HG03521 (cell line): ENCODE data around the gene HLCS.

Experiments used
- ATAC-seq: cut with Tn5 transposase; IDR thresholded peaks from one replicate; pipeline ENCODE4 v1.9.1; 2021; ENCODE audit warnings: mild to moderate bottlenecking, moderate library complexity; ENCODE audit not compliant: unreplicated experiment

The HLCS gene

DNA sequence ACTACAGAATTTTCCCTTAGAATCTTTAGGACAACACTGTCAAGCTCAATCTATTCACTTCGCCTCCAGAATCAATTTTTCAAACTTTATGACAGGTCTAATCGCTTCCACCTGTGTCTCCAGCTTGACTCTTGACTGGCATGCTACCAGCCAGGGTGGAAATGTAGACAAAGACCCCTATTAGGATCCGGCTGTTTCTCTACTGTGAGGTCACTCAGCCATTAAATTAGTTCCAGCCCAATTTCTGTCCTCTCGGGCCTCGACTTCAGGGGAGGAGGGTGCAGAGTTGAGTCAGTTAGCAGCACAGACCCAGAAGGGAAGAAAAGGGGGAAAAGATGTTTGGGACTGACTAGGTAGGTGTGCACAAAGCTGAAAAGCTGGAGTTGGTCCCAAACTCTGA, 78.5 kb downstream of the HLCS start:
- ATAC-seq = no peak

DNA sequence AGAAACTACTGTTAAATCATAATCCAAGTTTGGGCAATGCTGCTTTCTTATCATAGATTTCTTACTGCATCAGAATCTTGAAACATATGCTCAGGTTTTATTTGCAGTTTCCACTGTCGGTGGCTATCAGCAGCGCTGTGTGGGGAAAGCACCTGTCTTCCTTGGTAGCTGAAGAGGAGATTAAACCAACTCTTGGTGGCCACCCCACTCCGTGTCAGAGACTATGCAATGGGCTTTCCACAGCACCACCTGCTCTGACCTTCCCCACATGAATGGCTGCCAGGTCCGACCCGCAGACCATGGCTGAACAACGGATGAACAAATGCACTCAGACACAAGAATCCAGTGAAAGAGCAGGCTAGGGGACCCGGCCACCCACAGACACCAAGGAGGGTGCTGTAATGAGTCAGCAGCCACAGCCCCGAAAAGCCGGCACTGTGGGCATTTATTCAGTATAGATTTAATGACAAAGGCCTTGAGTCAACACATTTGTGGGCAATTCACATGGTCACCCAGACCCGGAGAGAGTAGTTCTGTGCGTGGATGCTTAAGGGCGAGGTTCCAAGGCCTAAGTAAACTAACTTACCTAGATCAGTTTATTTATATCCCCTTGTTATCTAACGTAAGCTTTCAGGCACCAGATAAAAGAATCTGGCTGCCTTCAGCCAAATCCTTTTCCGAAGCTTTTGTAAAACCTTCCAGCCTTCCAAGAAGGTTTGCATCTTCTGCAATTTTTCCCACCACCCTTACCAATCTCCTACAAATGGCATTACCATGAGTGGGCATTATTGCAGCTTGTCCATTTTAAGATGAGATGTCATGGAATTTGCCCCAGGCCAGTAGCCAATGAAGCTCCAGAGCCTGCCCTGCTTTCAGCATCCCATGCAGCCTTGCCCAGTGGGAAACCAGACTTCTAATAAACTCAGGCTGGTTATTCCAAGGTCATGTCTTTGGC, 82.7 kb downstream of the HLCS start:
- ATAC-seq = no peak

DNA sequence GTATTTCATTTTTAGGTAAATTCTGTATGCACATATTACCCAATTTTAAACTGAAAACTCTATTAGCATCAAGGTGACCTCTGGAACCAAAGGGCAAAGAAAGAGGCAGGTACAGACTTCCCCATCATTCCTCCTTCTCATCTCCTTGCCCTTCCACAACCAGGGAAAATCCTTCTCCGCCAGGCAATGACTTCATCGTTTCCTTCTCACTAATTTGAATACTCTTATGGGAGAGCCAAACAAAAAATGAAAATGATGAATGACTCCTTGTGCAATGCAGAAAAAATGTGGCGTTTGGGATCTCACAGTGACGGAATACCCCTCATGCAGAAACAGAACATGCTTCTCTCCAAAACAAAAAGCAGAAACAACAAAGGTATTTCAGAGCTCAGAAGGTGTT, 83.7 kb downstream of the HLCS start:
- no peak for ATAC-seq

DNA sequence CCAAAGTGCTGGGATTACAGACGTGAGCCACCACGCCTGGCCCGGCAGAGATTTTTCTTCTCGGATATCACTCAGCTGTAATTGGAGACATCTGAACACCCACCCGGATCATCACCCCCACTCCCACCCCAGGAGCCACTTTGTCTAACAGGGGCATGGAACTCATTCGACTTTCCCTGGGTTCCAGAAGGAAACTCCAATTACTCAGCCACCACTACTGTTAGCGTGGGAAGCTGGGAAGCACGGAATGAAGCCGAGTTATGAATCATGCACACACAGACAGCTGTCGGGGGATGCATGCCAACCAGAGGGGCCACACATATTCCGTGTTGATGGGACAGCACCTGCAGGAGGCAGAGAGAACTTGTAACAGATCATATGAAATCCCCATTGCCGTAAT, 85.2 kb downstream of the HLCS start:
- ATAC-seq = no peak

DNA sequence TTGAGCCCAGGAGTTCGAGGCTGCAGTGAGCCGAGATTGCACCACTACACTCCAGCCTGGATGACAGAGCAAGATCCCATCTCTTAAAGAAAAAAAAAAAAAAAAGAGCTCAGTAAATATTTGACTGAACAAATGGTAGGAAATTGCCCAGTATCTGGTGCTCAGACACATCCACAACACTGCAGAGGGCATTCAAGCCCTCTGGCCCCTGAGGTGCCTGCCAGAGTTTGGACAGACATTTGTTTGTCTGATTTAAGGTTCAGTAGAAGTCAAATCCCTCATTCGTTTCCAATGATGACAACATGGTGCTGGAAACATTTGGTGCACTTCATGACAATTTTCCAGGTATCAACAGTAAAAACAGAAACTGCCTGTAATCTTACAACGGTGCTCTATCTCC, 86.6 kb downstream of the HLCS start:
- ATAC-seq = no peak

DNA sequence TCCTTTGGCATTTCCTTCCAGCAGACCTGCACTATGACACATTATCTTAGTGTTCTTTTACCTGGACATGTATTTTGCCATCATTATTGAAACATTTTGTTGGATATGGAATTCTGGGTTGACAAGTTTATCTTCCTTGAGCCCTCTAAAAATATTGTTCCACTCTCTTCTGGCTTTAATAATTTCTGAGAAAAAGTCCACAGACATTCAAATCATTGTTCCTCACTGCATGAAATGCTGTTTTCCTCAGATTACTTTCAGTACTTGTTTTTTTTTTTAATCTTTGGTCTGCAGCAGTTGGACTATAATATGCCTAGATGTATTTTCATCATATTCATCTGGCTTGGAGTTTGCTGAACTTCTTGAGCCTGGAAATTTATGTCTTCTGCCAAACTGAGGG, 88.7 kb downstream of the HLCS start:
- ATAC-seq = no peak

DNA sequence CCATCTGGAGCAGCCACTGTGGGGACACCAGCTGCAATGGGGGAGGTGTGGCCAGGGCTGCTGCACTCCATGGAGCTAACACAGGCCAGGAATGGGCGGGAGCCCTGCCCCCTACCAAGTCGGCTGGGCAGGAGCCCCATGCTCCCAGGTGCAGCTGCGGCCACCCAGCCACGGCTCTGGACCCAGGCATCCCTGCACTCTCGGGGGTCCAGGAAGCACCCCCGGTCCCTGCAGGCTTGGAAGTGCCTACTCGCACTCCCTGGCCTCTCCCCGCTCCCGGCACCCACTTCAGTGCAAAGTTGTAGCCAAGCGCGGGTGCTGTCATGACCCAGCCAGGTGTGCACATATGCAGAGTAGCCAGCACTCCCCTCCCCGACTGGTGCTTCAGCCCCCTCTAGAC, 91.8 kb downstream of the HLCS start:
- ATAC-seq = no peak

DNA sequence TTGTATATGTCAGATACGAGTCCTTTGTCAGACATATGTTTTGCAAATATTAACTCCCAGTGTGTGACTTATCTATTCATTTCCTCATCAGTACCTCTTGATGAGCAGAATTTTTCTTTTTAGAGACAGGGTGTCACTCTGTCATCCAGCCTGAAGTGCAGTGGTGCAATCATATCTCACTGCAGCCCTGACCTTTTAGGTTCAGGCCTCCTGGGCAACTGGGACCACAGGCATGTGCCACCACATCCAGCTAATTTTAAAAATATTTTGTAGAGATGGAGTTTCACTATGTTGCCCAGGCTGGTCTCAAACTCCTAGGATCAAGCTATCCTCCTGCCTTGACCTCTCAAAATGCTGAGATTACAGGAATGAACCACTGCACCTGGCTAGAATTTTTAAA, 93.0 kb downstream of the HLCS start:
- no peak for ATAC-seq

DNA sequence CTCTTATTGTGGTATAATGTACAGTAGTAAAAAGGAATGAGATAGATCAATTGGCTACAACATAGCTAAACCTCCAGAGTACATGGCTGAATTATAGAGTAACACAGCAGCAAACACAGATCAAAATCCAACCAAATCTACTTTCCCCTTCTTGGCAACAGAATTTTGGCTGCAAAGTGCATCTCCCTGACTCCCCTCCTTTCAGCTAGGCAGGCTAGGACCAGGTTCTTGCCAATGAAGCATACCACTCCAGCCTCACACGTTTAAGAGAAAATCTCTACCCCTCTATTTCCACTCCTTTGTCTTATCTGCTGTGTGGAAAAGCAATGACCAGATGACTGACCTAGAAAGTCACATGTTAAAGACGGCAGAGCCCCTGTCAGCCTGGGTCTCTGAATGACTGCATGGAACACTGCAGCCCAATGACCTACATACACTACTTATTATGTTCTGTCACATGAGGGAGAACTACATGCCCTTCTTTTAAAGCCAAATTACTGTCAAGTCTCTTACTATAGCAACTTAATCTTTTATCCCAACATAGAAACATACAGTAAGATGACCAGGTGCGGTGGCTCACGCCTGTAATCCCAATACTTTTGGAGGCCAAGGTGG, 99.1 kb downstream of the HLCS start:
- ATAC-seq = no peak

DNA sequence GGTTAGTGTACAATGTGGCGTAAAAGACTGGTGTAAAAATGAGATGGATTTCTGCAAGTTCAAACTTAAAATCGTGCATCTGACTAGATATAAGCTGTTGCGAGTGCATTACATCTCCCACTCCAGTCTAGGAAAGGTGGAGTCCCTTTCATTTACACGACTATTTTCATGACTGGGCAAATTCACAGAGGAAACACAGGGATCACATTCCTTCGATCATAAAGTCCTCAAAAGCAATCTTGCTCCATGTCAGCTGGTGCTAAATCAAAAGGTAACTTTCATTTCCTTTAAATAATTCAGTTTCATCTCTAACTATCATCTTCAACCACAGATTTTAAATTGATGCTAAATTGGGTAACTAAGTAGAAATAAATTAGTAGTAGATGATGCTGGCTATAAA, 100.0 kb downstream of the HLCS start:
- no peak for ATAC-seq

DNA sequence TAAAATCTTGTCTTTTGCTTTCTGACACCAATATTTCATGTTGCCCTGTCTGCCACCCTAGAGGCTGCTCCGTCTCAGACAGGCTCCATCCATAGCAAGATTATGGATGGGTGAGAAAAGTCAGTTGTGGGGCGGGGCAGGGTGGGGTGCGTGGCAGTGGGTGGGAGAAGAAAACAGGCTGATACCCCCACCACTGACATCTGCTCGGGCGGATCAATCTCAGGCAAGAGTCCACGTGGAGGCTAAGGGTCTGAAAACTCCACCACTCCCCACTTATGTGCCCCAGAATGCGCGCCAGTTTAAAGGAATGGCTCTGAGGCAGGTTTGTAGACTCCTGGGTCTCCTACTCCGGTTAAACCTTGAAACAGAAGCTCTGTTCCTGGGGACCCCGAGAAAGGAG, 101.5 kb downstream of the HLCS start:
- no peak for ATAC-seq

DNA sequence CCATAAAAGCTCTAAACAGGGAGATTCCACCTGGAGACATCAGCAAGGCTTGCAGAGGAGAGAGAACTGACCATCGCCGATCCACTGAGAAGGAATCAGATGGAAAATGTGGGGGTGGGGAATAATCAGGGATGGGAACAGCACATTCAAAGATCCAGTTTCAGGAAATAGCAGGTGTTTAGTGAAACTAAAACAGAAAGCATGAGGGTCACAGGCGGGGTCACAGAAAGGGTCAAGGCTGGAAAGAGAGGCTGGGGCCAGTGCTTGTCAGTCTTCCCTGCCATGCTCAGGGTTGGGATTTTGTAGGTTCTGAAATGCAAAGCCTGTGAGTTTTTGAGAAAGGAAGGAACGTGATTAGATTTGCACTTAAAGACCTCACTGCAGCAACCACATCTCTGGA, 103.2 kb downstream of the HLCS start:
- no peak for ATAC-seq

DNA sequence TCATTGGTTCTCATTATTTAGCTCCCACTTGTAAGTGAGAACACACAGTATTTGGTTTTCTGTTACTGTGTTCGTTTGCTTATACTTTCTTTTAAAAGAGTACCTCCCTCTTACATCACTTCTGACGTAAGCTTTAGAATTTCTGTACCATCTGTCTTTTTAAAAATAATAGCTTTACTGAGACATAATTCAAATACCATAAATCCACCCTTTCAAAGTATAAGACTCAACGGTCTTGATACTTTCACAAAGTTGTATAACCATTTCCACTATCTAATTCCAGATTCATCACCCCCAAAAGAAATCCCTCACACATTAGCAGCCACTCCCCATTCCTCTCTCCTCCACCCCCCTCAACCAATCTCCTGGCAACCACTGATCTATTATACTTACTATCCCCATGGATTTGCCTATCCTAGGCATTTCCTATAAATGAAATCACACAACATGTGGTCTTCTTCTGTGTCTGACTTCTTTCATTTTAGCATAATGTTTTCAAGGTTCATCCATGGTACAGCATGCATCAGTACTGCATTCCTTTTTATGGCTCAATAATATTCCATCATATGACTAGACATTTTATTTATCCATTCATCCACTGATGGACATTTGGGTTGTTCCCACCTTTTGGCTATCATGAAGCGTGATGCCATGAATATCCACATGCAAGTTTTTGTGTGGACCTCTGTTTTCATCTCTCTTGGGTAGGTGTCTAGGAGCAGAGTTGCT, 104.7 kb downstream of the HLCS start:
- no peak for ATAC-seq

DNA sequence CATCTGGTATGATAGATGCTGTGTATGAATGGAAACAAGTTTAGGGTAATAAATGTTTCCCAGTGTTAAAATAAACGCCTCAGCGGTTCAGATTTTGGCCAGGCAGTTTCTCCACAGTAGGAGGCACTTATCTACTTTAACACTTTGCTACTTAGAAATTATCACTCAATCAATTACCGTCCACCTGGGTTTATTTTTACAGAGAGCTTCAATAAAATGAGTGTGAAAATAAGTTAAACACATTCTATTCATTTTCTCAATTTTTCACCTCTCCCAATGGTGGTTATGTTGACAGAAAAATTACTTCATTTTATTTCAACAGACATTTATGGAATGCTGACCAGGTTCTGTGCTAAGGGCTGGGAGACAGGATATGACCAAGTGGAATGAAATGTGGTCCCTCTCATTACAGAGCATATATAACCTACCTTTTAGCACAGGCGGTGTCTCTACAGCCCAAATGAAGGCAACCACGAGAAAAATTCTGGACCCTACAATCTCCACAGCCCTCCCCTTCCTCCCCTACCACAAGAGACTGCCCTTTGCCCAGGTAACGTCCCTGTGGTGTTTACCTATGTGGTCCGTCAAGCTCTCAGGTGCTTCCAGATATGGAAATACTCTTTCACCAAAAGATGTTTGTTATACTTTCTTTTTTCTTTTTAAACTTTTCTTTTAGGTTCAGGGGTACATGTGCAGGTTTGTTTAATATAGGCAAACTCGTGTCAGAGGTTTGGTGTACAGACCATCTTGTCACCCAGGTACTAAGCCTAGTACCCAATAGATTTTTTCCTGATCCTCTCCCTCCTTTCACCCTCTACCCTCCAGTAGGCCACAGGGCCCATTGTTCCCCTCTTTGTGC, 105.5 kb downstream of the HLCS start:
- no peak for ATAC-seq

DNA sequence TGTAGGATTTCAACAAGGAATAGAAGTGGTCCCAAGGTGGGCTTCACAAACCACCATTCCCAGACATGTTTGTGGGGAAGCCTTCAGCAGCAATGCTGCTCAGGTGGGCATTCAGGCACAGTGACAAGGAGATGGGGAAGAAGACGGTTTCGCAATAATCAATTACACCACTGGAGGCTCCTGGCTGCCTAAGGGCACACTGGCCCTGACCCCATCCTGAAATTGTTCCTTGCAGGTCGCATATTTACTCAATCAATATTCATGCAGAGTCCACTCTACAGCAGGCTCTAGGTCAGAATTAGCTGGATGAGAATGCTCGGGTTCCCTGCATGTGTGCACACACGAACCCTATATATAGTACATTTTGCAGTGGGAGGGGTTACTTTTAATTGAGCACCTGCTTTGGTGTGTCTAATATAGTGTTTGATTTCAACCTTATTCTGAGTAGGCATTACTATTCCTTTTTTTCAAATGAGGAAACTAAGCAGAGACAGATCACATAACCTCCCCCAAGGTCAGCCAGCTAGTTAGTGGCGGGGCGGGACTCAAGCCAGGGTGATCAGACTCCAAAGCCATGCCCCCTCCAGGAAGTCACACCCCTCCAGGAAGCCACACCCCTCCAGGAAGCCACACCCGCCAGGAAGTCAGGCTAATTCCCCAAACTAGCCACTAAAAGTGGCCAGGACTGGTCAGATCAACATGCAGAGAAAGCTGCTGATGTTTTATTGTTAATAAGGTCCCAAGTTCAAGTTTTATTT, 106.5 kb downstream of the HLCS start:
- no peak for ATAC-seq

DNA sequence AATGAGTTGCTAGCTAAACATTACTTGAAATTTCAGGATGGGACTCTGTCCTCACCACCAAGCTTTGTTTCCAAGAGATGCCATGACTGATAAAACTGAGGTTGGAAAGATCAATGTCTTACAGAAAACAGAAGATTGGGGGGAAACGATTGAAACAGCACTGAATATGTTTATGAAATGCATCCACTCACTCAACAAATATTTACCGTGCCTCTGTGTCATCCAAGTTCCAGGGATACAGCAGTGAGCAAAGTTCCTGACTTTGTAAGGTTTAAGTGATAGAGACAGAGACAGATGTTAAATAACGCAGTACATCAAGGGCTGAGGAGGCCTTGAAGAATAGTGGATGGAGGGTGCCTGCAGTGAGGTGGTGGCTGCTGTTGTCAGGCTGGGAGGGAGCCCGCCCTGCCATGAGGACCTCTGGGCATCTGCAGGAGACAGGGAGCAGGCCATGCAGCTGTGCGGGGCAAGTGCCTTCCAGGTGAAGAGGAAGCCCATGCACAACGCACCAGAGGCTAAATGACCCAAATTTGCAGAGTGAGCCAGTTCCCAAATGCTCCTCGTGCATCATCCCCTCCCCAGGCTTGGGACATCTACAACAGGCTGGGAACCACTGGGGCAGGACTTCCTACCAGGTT, 108.0 kb downstream of the HLCS start:
- ATAC-seq = no peak

DNA sequence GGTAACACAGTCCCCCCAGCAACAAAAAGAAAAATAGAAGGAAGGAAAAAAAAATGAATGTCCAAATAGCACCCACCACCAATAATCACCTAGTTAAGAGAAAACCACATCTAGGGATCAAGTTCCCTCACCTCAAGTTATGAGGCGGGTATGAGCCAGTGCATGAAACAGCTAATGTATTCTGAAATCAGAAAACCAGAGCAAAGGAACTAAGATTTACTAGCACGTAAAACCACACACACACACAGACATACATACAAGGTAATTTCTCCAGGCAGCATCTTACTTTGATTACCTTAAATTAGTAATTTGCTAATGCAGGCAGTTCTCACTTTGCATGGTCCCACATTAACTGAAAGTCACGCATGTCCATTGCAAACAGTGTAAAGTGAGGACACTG, 109.8 kb downstream of the HLCS start:
- ATAC-seq = no peak

DNA sequence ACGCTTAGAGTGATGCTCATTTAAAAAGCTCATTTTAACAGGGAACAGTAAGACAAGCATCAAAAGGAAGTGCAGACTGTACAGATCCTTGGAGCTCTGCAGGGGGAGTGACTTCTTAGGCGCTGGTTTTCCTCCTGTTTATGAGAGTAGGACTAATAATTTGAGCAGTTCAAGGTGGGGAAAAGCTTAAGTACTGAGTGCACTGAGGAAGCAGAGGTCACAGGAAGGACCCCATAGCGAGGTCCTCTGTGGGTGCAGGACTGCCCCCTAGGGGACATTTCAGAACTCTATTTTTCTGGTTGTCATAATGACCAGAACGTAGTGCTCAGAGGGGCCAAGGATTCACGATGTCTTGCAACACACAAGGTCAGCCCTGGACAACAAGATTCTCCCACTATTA, 112.1 kb downstream of the HLCS start:
- ATAC-seq = no peak

DNA sequence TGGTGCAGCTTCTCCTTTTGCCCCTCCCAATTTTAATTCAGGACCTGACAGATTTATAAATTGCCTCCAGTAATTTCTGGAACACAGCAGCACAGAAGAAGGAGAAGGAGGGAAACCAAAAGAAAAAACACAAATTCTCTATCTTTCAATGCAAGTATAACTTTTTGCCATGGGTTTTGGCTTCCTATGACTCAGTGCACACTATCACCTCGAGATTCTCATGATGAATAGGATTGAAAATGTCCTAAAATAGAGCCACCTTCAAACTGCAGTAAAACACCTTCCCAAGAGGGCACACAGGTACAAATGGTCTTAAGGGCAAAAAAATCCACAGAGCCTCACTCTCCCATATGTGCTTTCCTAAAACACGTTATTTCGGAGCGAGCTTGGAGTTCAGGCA, 113.6 kb downstream of the HLCS start:
- ATAC-seq = no peak

DNA sequence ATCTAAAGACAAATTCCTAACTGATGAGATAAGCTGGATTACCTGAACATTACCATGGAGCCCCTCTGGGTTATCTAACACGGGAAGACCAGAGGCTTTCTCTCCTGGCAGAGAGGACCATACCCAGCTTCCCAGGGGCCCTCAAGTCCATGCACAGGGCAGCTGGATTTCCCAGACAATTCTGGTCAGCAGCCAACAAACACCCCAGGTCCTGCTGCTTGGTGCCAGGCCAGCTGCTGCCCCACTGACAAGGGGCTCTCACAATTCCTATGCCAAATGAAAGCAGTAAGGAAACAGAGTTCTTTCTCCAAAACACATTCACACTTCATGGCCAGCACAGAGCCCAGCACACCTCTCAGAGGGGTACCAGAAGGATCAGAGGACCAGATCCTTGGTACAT, 114.2 kb downstream of the HLCS start:
- no peak for ATAC-seq
